Measurements from ENCODE around the gene COG7.

Gene COG7

DNA sequence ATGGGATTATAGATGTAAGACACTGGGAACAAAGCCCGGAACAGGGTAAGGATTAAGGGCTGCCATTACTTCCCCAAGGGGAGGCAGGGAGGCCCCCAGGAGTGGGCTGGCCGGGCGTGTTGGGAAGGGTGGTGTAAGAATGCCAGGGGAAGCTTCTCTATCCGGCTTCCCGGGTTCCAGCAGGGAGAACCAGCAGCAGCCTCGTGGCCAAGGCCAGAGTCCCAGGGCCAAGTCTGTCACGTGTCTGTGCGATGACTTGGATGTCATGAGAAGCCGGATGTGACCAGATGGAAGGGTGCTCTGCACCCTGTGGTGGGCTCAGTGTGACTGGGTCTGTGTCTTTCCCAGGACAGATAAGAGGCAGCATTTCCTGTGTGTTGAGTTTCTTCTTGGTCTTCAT, 98.7 kb downstream of the COG7 start:
- no peak overlapping the region for H3K4me3 ChIP-seq (ENCODE audit: low read length)
- no peak for DNase-seq (ENCODE audit: low read depth)
- TF ChIP-seq, protein P1, sequence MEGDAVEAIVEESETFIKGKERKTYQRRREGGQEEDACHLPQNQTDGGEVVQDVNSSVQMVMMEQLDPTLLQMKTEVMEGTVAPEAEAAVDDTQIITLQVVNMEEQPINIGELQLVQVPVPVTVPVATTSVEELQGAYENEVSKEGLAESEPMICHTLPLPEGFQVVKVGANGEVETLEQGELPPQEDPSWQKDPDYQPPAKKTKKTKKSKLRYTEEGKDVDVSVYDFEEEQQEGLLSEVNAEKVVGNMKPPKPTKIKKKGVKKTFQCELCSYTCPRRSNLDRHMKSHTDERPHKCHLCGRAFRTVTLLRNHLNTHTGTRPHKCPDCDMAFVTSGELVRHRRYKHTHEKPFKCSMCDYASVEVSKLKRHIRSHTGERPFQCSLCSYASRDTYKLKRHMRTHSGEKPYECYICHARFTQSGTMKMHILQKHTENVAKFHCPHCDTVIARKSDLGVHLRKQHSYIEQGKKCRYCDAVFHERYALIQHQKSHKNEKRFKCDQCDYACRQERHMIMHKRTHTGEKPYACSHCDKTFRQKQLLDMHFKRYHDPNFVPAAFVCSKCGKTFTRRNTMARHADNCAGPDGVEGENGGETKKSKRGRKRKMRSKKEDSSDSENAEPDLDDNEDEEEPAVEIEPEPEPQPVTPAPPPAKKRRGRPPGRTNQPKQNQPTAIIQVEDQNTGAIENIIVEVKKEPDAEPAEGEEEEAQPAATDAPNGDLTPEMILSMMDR (conservative IDR thresholded peaks at IDR 0.05; ENCODE audit: low read depth, low read length): no peak

DNA sequence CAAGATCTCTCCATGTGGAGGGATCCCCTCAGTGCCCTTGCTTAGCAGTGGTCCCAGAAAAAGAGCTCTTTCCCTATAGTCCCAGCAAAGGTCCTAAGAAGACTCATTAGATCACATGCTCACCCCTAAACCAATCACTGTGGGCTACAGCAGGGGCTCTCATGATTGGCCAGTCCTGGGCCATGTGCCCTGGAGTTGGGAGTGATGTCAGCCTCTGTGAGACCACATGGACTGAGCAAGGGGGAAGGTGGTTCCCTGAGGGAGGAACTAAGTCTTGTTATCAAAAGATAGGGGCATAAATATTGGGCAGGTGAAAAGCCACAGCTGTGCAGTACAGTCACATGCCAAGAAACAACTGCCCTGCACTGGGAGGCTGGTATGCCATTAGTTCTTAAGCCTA, 99.5 kb downstream of the COG7 start:
- TF ChIP-seq, protein P1 (conservative IDR thresholded peaks at IDR 0.05; ENCODE audit: low read depth, low read length): no peak
- no peak overlapping the region for H3K4me3 ChIP-seq (ENCODE audit: low read length)

DNA sequence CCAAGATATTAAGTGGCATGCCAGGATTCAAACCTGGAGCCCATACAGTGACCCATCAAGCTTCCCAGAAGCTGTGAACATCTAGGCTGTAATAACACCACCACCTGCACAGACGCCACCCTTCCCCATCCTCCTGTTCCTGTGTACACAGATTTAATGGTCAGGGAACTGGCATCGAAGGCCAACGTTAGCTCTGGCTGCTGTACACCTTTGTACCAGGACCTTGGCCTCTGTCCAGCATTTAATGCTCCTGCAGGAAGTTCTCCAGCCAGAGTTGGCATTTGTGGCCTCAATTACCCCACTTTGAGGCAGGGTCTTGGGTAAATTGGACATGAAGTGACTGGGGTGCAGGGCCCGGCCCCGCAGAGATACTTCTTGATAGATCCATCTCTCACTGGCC, 101.6 kb downstream of the COG7 start:
- H3K4me3 ChIP-seq (ENCODE audit: low read length): no peak overlapping the region
- TF ChIP-seq, protein P1 (conservative IDR thresholded peaks at IDR 0.05; ENCODE audit: low read depth, low read length): no peak
- DNase-seq (ENCODE audit: low read depth): no peak

More for the DNA sequence above, 99.5 kb downstream of the COG7 start:
- no peak for DNase-seq (ENCODE audit: low read depth)

DNA sequence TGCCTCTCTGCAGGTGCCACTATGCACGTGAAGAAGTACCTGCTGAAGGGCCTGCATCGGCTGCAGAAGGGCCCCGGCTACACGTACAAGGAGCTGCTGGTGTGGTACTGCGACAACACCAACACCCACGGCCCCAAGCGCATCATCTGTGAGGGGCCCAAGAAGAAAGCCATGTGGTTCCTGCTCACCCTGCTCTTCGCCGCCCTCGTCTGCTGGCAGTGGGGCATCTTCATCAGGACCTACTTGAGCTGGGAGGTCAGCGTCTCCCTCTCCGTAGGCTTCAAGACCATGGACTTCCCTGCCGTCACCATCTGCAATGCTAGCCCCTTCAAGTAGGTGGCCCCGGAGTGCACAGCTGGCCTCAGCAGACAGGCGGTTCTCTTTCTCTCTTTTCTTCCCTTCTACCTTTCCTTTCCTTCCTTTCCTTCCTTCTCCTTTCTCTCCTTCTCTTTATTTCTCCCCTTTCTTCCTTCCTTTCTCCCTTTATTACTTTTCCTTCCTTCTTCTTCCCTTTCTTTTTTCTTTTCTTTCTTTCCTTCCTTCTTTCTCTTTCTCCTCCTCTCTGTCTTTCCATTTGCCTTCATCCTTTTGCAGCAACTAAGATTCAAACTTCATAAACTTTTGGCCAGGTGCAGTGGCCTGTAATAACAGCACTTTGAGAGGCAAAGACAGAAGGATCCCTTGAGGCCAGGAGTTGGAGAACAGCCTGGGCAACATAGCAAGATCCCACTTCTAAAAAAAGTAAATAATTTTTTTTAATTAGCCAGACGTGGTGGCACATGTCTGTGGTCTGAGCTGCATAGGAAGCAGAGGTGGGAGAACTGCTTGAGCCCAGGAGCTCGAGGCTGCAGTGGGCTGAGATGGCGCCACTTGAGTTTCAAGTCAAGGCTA, 104.2 kb downstream of the COG7 start:
- no peak for DNase-seq (ENCODE audit: low read depth)
- H3K4me3 ChIP-seq (ENCODE audit: low read length): no peak overlapping the region
- TF ChIP-seq, protein P1 (conservative IDR thresholded peaks at IDR 0.05; ENCODE audit: low read depth, low read length): peak; percentile 29

DNA sequence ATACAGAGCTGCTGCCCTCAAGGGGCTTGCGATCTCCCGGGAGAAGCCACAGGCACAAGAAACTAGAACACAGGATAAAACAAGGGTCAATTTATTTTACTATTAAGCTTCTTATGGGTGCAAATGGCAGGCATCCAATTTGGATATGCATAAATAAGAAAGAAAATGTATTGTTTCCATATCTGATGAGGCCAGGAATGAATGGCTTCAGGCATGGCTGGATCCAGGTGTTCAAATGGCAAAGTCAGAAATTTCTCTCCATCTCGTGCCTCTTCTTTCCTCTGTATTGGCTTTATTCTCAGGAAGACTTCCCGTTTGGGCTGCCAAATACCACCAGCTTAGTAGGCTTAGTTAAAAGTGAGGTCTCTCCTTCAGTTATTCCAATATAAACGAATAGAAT, 107.8 kb downstream of the COG7 start:
- TF ChIP-seq, protein P1 (conservative IDR thresholded peaks at IDR 0.05; ENCODE audit: low read depth, low read length): no peak
- no peak overlapping the region for H3K4me3 ChIP-seq (ENCODE audit: low read length)
- no peak for DNase-seq (ENCODE audit: low read depth)

DNA sequence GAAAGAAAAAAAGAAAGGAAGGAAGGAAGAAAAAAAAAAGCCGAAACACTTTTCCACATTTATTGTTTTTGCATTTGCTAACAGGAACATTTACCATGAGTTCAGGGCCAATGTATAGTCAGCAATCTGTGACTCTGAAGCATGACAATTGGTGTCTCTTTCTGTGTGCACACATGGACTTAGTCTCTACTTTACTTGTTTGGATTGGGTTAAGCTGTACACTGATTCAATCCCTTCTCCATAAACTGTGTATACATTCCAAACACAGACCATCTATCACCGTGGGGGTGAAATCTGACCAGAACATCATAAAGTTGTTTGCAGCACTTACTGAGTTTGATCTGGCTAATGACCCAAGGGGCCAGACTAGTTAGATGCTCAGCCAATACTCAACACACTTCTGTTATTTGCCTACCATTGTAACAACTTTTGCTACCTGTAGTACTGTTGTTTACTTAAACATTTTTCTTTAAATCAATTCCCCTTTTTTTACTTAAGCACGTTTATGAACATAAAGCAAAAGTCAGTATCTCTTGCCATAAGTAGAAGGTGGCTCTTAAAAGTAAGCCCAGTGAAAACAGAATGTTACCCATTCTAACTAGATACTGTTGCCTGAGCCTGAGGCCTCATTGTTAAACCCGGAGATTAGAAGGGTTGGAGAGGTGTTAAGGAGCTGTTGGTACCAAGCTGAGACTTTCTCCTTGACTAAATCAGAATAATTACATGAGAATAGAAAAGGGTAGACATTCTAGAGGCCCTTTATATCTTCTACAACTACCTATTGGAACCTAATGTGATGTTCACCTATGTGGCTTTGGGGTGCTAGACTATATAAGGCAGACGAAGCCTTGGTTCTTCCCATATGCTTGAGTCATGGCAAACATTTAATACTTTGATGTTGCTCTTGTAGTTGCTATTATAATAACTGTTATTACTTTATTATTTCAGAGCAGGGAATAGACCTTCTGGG, 109.1 kb downstream of the COG7 start:
- TF ChIP-seq, protein P1 (conservative IDR thresholded peaks at IDR 0.05; ENCODE audit: low read depth, low read length): no peak
- DNase-seq (ENCODE audit: low read depth): no peak
- no peak overlapping the region for H3K4me3 ChIP-seq (ENCODE audit: low read length)

Measured in retinal pigment epithelial cell (primary cell).